ENCODE results near the gene ALPK3.

DNA sequence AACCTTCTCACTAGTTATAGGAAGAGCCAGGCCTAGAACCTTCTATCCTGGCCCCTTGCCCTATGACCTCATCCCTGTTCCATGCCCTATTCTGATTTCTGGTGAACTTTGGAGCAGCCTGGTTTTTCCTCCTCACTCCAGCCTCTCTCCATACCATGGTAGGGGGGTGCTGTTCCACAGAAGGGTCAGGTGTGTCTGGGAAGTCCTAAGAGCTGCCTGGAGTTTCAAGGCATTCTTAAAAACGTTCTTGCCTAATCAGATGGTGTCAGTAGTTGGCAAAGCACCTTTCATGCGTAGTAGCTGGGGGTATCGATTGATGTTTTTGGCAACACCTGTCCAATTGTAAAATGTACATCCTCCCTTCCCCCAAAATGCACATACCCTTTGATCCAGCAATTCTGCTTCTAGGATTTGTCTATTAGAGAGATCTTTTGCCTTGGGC, 16.8 kb upstream of the ALPK3 start:
- TF ChIP-seq ZNF311 (CRISPR knock-in tag; IDR thresholded peaks at IDR 0.05) (no peak), ESRRA (IDR thresholded peaks at IDR 0.05; ENCODE audit: borderline replicate concordance, low read depth) (no peak), KLF6 (CRISPR knock-in tag; IDR thresholded peaks at IDR 0.05; ENCODE audit: borderline replicate concordance) (no peak), NFIC (IDR thresholded peaks at IDR 0.05) (no peak), GTF2F1 (IDR thresholded peaks at IDR 0.05; ENCODE audit: low read depth, low read length) (no peak), SP1 (CRISPR knock-in tag; IDR thresholded peaks at IDR 0.05) (no peak), TAF9B (IDR thresholded peaks at IDR 0.05; ENCODE audit: partially characterized antibody) (no peak), RNF2 (IDR thresholded peaks at IDR 0.05) (no peak), LARP7 (IDR thresholded peaks at IDR 0.05) (no peak)
- TF ChIP-seq, protein P1, sequence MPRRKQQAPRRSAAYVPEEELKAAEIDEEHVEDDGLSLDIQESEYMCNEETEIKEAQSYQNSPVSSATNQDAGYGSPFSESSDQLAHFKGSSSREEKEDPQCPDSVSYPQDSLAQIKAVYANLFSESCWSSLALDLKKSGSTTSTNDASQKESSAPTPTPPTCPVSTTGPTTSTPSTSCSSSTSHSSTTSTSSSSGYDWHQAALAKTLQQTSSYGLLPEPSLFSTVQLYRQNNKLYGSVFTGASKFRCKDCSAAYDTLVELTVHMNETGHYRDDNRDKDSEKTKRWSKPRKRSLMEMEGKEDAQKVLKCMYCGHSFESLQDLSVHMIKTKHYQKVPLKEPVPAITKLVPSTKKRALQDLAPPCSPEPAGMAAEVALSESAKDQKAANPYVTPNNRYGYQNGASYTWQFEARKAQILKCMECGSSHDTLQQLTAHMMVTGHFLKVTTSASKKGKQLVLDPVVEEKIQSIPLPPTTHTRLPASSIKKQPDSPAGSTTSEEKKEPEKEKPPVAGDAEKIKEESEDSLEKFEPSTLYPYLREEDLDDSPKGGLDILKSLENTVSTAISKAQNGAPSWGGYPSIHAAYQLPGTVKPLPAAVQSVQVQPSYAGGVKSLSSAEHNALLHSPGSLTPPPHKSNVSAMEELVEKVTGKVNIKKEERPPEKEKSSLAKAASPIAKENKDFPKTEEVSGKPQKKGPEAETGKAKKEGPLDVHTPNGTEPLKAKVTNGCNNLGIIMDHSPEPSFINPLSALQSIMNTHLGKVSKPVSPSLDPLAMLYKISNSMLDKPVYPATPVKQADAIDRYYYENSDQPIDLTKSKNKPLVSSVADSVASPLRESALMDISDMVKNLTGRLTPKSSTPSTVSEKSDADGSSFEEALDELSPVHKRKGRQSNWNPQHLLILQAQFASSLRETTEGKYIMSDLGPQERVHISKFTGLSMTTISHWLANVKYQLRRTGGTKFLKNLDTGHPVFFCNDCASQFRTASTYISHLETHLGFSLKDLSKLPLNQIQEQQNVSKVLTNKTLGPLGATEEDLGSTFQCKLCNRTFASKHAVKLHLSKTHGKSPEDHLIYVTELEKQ (CRISPR knock-in tag; IDR thresholded peaks at IDR 0.05) = no peak
- TF ChIP-seq, protein P2, sequence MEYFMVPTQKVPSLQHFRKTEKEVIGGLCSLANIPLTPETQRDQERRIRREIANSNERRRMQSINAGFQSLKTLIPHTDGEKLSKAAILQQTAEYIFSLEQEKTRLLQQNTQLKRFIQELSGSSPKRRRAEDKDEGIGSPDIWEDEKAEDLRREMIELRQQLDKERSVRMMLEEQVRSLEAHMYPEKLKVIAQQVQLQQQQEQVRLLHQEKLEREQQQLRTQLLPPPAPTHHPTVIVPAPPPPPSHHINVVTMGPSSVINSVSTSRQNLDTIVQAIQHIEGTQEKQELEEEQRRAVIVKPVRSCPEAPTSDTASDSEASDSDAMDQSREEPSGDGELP (CRISPR knock-in tag; IDR thresholded peaks at IDR 0.05; ENCODE audit: borderline replicate concordance) = no peak

Measured in K562 (cell line).